ENCODE results near the gene MOB2. TPM values are rescaled to one million over a fixed set of nuclear protein-coding genes. Genes with fewer than 3 reads are reported as not detected.

The MOB2 gene
- total RNA-seq, 1 experiment from 2014 or later = 22.7 TPM

DNA sequence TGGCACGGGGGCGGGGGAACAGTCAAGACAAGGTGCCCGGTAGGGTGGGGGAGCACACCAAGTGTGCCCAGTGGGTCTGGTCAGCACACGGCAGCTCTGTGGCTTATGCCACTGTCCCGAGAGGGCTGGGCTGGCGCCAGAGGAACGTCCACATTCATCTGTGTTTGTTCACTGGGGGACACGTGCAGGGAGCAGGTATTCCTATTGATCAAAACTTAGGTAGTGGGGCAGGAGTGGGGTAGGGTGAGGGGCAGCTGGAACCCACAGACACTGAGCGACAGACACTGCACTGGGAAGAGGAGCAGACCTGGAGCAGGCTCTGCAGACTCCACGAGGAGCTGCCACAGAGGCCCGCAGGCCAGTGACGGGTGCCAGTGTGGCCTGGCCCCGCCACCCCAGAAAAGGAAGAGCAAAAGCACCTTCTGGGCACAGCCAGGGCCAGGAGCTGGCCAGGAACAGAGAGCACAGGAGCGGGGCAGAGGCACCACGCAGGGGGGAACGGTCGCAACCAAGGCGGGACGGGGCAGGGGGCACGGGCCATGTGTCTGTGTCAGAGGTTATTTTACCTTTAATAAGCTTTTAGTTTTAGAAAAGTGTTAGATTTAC, 2.1 kb upstream of the MOB2 start:
- H3K4me2 ChIP-seq (ENCODE audit: insufficient read depth, insufficient read length, low read length) = no peak overlapping the region
- H3T11ph ChIP-seq (ENCODE audit: low read length) = no peak overlapping the region
- no peak overlapping the region for H2BK15ac ChIP-seq (ENCODE audit: low read depth, low read length)
- no peaks in the 10 kb centered on the region for H3K27me3 ChIP-seq (ENCODE audit: insufficient read depth, low read length)
- no peak overlapping the region for H3K18ac ChIP-seq (ENCODE audit: insufficient read length, low read depth, low read length)
- Mint-ChIP-seq H3K36me3 (ENCODE audit: insufficient read depth in 1 of 3, low read depth in 3 of 3) (peaks cover 0 to 2% (median 0%) of the 10 kb centered on the region in 3 experiments; a peak in 1 of 7 replicates), H3K27me3 (ENCODE audit: low read depth) (no peaks in the 10 kb centered on the region), H3K27ac (no peak overlapping the region), H3K4me1 (peaks cover 0 to 5% of the 10 kb centered on the region in 2 experiments; a peak in 1 of 4 replicates), H3K9me3 (0 out of 5 replicates have a peak, but pooled peaks cover 0 to 2% of the 10 kb centered on the region in 2 experiments), H3K4me3 (no peak overlapping the region)
- no peaks in the 10 kb centered on the region for H3K9me3 ChIP-seq (ENCODE audit: control insufficient read depth, low read depth, low read length)
- H2AK5ac ChIP-seq (ENCODE audit: insufficient read length, low read length) = no peak overlapping the region
- DNase-seq = no peak
- no peaks in the 10 kb centered on the region for H3K4me1 ChIP-seq (ENCODE audit: insufficient read depth, low read length)
- no peak overlapping the region for H3K14ac ChIP-seq (ENCODE audit: insufficient read depth, low read length)
- peaks cover 3% of the 10 kb centered on the region; the same call in 1 of the 2 replicates for H3K79me2 ChIP-seq (ENCODE audit: insufficient read depth, low read length)
- no peaks in the 10 kb centered on the region for H3K79me1 ChIP-seq (ENCODE audit: insufficient read depth, low read depth, low read length, poor library complexity, severe bottlenecking)
- TF ChIP-seq, protein P1, sequence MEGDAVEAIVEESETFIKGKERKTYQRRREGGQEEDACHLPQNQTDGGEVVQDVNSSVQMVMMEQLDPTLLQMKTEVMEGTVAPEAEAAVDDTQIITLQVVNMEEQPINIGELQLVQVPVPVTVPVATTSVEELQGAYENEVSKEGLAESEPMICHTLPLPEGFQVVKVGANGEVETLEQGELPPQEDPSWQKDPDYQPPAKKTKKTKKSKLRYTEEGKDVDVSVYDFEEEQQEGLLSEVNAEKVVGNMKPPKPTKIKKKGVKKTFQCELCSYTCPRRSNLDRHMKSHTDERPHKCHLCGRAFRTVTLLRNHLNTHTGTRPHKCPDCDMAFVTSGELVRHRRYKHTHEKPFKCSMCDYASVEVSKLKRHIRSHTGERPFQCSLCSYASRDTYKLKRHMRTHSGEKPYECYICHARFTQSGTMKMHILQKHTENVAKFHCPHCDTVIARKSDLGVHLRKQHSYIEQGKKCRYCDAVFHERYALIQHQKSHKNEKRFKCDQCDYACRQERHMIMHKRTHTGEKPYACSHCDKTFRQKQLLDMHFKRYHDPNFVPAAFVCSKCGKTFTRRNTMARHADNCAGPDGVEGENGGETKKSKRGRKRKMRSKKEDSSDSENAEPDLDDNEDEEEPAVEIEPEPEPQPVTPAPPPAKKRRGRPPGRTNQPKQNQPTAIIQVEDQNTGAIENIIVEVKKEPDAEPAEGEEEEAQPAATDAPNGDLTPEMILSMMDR (conservative IDR thresholded peaks at IDR 0.05) = no peak
- H3K23me2 ChIP-seq (ENCODE audit: insufficient read length, low read depth, low read length, poor library complexity, severe bottlenecking) = no peaks in the 10 kb centered on the region
- no peak overlapping the region for H3K27ac ChIP-seq (ENCODE audit: insufficient read length, low read depth, low read length)
- H3K9ac ChIP-seq (ENCODE audit: extremely low read depth, insufficient read length, low read length) = no peak overlapping the region
- H4K91ac ChIP-seq (ENCODE audit: insufficient read length, low read depth, low read length) = no peak overlapping the region
- no peak overlapping the region for H4K5ac ChIP-seq (ENCODE audit: insufficient read length, low read depth, low read length)
- WGBS (ENCODE audit: extremely low coverage, insufficient read length, low lambda C conversion rate) = no CpG with 5 or more reads among the region's 20 CpGs
- H4K8ac ChIP-seq (replicated peaks; ENCODE audit: insufficient read length, low read depth, low read length) = no peak overlapping the region
- no peaks in the 10 kb centered on the region for H4K20me1 ChIP-seq (ENCODE audit: control insufficient read depth, insufficient read depth, insufficient read length)
- H3K4ac ChIP-seq (ENCODE audit: low read depth, low read length) = no peak overlapping the region
- no peak overlapping the region for H2BK12ac ChIP-seq (ENCODE audit: insufficient read length, low read depth, low read length)
- no peak overlapping the region for H2AFZ ChIP-seq (ENCODE audit: low read length)
- no peak overlapping the region for H2BK120ac ChIP-seq (ENCODE audit: low read depth, low read length, poor library complexity, severe bottlenecking)
- H3K56ac ChIP-seq (ENCODE audit: insufficient read length, low read depth, low read length) = no peak overlapping the region
- H2BK5ac ChIP-seq (ENCODE audit: insufficient read length, low read length) = no peak overlapping the region
- no peak overlapping the region for H2BK20ac ChIP-seq (ENCODE audit: low read depth, low read length, poor library complexity, severe bottlenecking)
- no peak overlapping the region for H3K23ac ChIP-seq (ENCODE audit: insufficient read length, low read depth, low read length)
